GM12878 (cell line): ENCODE data around the gene EEFSEC.

Experiments
- CEBPB ChIP-seq, 2 experiments: fragments of 150-350 bp in 1 of 2; IDR thresholded peaks; 2 replicates each; pipeline ENCODE4 v1.6.1; 2012 to 2014; ENCODE audit warnings: low read depth in 2 of 2, low read length in 2 of 2, borderline replicate concordance in 1 of 2, inconsistent platforms in 1 of 2
- CHD4 ChIP-seq: fragments of 200-600 bp; sonication (generic); IDR thresholded peaks from 2 replicates; pipeline ENCODE4 v1.6.1; 2016; ENCODE audit warnings: mild to moderate bottlenecking
- EED ChIP-seq: sonication (generic); IDR thresholded peaks from 2 replicates; pipeline ENCODE4 v1.6.1; 2016; ENCODE audit warnings: antibody characterized with exemption, low read depth
- ETV6 ChIP-seq, 2 experiments: fragments of 450-650 bp in 1 of 2; IDR thresholded peaks in 1 of 2; conservative IDR thresholded peaks in 1 of 2; 2 replicates each; pipeline ENCODE4 v1.6.1; 2014; ENCODE audit warnings: antibody characterized with exemption in 1 of 2, borderline replicate concordance in 1 of 2, low read depth in 1 of 2, mild to moderate bottlenecking in 1 of 2, moderate library complexity in 1 of 2
- FOXM1 ChIP-seq: IDR thresholded peaks from 2 replicates; pipeline ENCODE4 v1.6.1; 2012; ENCODE audit warnings: low read depth, mild to moderate bottlenecking, inconsistent platforms, low read length, moderate library complexity
- HCFC1 ChIP-seq: fragments of 150-350 bp; IDR thresholded peaks from 2 replicates; pipeline ENCODE4 v1.6.1; 2014; ENCODE audit warnings: low read length
- PAX8 ChIP-seq: fragments of 450-650 bp; IDR thresholded peaks from 2 replicates; pipeline ENCODE4 v1.6.1; 2017; ENCODE audit warnings: mild to moderate bottlenecking, moderate library complexity
- POLR2A ChIP-seq: IDR thresholded peaks from 2 replicates; pipeline ENCODE4 v1.6.1; 2011; ENCODE audit warnings: low read depth, mild to moderate bottlenecking, low read length
- POLR2AphosphoS5 ChIP-seq: IDR thresholded peaks from 2 replicates; pipeline ENCODE4 v1.6.1; 2011; ENCODE audit warnings: mild to moderate bottlenecking, low read length, inconsistent platforms
- SREBF2 ChIP-seq: IDR thresholded peaks from 2 replicates; pipeline ENCODE4 v1.6.1; 2012; ENCODE audit warnings: mild to moderate bottlenecking, low read length
- YY1 ChIP-seq: IDR thresholded peaks from 2 replicates; pipeline ENCODE4 v1.6.1; 2011; ENCODE audit warnings: low read depth, mild to moderate bottlenecking, low read length
- TF ChIP-seq, protein P1 (sequence below), 3 experiments: IDR thresholded peaks in 2 of 3; conservative IDR thresholded peaks in 1 of 3; 2 replicates each; pipeline ENCODE4 v1.5.1; 2011; ENCODE audit warnings: low read depth in 3 of 3, low read length in 3 of 3, mild to moderate bottlenecking in 3 of 3, control low read depth in 2 of 3, moderate library complexity in 2 of 3, inconsistent platforms in 1 of 3, mixed read lengths in 1 of 3; ENCODE audit not compliant: control insufficient read depth in 2 of 3, insufficient read depth in 1 of 3; ENCODE audit errors: extremely low read depth in 1 of 3
- TF ChIP-seq, protein P2 (sequence below): IDR thresholded peaks from 2 replicates; pipeline ENCODE4 v1.6.1; 2012; ENCODE audit warnings: low read depth, low read length, improper control_type of control experiment
- TF ChIP-seq, protein P3 (sequence below): IDR thresholded peaks from 2 replicates; pipeline ENCODE4 v1.6.1; 2012; ENCODE audit warnings: mild to moderate bottlenecking, low read depth, low read length

DNA sequence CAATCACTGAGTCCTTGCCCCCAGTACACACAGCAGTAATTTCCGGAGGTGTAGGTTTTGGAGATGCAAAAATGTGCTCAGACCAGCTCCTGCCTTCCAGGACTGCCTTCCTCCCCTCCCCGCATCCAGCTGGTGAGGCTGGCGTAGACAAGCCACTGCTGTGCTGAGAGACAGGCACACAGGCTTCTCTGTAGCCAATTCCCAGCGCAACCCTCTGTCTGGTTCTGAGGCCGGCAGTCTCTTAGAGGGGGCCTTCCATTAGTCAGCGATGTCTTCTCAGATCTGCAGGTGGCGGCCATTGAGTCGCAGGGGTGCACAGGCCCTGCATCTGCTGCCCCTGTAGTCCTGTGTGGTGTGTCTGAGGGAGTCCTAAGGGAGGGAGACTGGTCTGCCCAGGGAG lies 199.0 kb downstream of the EEFSEC start:
- no peak for TF ChIP-seq POLR2AphosphoS5
- TF ChIP-seq, protein P1, sequence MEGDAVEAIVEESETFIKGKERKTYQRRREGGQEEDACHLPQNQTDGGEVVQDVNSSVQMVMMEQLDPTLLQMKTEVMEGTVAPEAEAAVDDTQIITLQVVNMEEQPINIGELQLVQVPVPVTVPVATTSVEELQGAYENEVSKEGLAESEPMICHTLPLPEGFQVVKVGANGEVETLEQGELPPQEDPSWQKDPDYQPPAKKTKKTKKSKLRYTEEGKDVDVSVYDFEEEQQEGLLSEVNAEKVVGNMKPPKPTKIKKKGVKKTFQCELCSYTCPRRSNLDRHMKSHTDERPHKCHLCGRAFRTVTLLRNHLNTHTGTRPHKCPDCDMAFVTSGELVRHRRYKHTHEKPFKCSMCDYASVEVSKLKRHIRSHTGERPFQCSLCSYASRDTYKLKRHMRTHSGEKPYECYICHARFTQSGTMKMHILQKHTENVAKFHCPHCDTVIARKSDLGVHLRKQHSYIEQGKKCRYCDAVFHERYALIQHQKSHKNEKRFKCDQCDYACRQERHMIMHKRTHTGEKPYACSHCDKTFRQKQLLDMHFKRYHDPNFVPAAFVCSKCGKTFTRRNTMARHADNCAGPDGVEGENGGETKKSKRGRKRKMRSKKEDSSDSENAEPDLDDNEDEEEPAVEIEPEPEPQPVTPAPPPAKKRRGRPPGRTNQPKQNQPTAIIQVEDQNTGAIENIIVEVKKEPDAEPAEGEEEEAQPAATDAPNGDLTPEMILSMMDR (IDR thresholded peaks at IDR 0.05 in 2 of 3, conservative IDR thresholded peaks at IDR 0.05 in 1 of 3; ENCODE audit: control insufficient read depth in 2 of 3, extremely low read depth in 1 of 3, insufficient read depth in 1 of 3, low read depth in 3 of 3, low read length in 3 of 3): no peak
- TF ChIP-seq, protein P2, sequence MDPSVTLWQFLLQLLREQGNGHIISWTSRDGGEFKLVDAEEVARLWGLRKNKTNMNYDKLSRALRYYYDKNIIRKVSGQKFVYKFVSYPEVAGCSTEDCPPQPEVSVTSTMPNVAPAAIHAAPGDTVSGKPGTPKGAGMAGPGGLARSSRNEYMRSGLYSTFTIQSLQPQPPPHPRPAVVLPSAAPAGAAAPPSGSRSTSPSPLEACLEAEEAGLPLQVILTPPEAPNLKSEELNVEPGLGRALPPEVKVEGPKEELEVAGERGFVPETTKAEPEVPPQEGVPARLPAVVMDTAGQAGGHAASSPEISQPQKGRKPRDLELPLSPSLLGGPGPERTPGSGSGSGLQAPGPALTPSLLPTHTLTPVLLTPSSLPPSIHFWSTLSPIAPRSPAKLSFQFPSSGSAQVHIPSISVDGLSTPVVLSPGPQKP: no peak
- no peak for TF ChIP-seq EED
- TF ChIP-seq HCFC1: no peak
- no peak for TF ChIP-seq PAX8
- no peak for TF ChIP-seq SREBF2
- TF ChIP-seq FOXM1: no peak
- TF ChIP-seq YY1: no peak
- no peak for TF ChIP-seq ETV6 (conservative IDR thresholded peaks at IDR 0.05 in 1 of 2, IDR thresholded peaks at IDR 0.05 in 1 of 2; ENCODE audit: borderline replicate concordance in 1 of 2, low read depth in 1 of 2)
- TF ChIP-seq CHD4: no peak
- TF ChIP-seq POLR2A: no peak
- TF ChIP-seq CEBPB (IDR thresholded peaks at IDR 0.05; ENCODE audit: borderline replicate concordance in 1 of 2, low read depth in 2 of 2, low read length in 2 of 2): no peak
- TF ChIP-seq, protein P3, sequence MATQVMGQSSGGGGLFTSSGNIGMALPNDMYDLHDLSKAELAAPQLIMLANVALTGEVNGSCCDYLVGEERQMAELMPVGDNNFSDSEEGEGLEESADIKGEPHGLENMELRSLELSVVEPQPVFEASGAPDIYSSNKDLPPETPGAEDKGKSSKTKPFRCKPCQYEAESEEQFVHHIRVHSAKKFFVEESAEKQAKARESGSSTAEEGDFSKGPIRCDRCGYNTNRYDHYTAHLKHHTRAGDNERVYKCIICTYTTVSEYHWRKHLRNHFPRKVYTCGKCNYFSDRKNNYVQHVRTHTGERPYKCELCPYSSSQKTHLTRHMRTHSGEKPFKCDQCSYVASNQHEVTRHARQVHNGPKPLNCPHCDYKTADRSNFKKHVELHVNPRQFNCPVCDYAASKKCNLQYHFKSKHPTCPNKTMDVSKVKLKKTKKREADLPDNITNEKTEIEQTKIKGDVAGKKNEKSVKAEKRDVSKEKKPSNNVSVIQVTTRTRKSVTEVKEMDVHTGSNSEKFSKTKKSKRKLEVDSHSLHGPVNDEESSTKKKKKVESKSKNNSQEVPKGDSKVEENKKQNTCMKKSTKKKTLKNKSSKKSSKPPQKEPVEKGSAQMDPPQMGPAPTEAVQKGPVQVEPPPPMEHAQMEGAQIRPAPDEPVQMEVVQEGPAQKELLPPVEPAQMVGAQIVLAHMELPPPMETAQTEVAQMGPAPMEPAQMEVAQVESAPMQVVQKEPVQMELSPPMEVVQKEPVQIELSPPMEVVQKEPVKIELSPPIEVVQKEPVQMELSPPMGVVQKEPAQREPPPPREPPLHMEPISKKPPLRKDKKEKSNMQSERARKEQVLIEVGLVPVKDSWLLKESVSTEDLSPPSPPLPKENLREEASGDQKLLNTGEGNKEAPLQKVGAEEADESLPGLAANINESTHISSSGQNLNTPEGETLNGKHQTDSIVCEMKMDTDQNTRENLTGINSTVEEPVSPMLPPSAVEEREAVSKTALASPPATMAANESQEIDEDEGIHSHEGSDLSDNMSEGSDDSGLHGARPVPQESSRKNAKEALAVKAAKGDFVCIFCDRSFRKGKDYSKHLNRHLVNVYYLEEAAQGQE: no peak
